HG03457 (cell line): ENCODE measurements around the gene TMEM41B.
"Not testable (repeated sequence)": the region's sequence is repeated elsewhere in the genome, so short reads cannot be mapped to it uniquely, and the experiment has no call there.

Experiments used
- ATAC-seq: cut with Tn5 transposase; IDR thresholded peaks from one replicate; pipeline ENCODE4 v1.9.1; 2021; ENCODE audit warnings: moderate number of reproducible peaks; ENCODE audit not compliant: unreplicated experiment

Gene TMEM41B

GRCh38 chr11:9263840-9264315, 50.5 kb downstream of the TMEM41B start:
- ATAC-seq, result peak; percentile 63

- ATAC-seq, result not testable (repeated sequence)
These were observed 53.6 kb downstream of the TMEM41B start for GRCh38 chr11:9260838-9261146.

GRCh38 chr11:9259981-9260837, 54.2 kb downstream of the TMEM41B start:
- ATAC-seq, result no peak

- not testable (repeated sequence) for ATAC-seq
These were observed 56.1 kb downstream of the TMEM41B start for GRCh38 chr11:9258279-9258678.

- no peak for ATAC-seq
These were observed 60.0 kb downstream of the TMEM41B start for GRCh38 chr11:9254416-9254815.

GRCh38 chr11:9253086-9253485, 61.3 kb downstream of the TMEM41B start:
- ATAC-seq, result no peak

- no peak for ATAC-seq
These were observed 63.1 kb downstream of the TMEM41B start for GRCh38 chr11:9251311-9251710.

- ATAC-seq, result peak; percentile 84
These were observed 64.2 kb downstream of the TMEM41B start for GRCh38 chr11:9250139-9250582.

- no peak for ATAC-seq
These were observed 65.1 kb downstream of the TMEM41B start for GRCh38 chr11:9249252-9249651.

- ATAC-seq, result no peak
These were observed 66.5 kb downstream of the TMEM41B start for GRCh38 chr11:9247863-9248262.

GRCh38 chr11:9236242-9236641, 78.2 kb downstream of the TMEM41B start:
- ATAC-seq, result not testable (repeated sequence)

- ATAC-seq, result no peak
These were observed 81.9 kb downstream of the TMEM41B start for GRCh38 chr11:9232482-9232881.

GRCh38 chr11:9231848-9232177, 82.6 kb downstream of the TMEM41B start:
- no peak for ATAC-seq
